Hematopoietic multipotent progenitor cell treated with erythropoietin and hydrocortisone succinate and interleukin-3 and kit ligand, for 15 days (in vitro differentiated cells): ENCODE results near the gene NOC3L.
"Not testable (repeated sequence)": the region's sequence is repeated elsewhere in the genome, so short reads cannot be mapped to it uniquely, and the experiment has no call there.

ENCODE experiments used
- DNase-seq: peaks from one replicate; pipeline ENCODE4 v3.0.0-alpha.2; 2015; ENCODE audit warnings: low spot score

The NOC3L gene

DNA sequence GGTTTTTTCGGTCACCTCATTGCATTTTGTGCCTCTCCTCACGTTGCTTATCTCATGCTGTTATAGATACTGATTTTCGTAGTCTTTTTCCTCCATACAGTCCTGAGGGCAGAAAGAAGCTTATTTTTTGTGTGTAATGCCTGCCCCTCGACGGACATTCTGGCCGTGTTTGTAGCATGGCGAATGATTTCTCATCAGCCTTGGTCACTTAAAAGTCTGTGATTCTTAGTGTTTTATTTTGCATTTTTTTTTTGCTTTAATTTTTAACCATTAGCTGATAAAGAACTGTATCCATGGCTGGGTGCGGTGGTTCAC is 469 bp upstream of the NOC3L start:
- DNase-seq = no peak

DNA sequence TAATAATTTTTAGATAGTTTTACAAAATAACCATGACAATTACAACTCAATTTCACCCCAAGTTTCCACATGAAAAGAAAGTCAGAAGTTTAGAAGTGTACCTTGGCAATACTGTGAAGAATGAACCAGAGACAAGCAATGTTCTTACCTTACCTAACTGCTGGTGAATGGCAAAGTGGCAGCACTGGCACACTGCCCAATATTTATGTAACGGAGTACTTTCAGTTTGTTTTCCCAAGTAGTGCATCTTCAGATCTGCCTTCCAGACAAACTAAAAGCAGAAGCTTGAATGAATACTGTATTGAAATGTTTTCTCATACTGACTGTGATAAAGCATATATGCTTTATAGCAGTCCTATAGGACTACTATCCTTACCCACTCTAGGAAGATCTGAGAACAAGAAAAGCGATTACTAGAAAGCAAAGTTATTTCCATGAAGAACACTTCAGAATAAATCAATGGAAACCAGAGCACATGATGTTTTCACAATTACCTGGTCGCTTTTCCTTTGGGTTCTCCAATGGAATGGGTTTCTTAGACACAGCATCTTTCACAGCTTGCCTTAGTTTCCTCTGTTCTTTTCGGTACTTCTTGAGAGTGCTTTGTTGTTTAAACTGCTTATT is 1.5 kb downstream of the NOC3L start:
- DNase-seq = peak; percentile 71

DNA sequence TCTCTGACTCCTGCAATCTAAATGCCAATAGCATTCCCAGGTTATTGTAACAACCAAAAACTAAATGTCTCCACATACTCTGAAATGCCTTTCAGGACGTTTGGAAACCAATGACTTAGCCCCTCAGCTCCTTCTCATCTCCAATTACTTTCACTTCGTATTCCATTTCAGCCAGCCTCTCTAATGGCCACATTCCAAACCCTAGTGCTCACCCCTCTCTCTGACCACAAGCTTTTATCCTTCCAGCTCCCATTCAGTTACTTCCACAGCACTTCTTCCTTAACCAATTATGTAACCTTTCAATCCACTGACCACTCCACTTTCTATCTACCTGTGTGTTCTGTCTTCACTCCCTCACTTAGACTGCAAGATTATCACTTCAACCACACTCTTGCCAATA is 4.3 kb downstream of the NOC3L start:
- DNase-seq = no peak

DNA sequence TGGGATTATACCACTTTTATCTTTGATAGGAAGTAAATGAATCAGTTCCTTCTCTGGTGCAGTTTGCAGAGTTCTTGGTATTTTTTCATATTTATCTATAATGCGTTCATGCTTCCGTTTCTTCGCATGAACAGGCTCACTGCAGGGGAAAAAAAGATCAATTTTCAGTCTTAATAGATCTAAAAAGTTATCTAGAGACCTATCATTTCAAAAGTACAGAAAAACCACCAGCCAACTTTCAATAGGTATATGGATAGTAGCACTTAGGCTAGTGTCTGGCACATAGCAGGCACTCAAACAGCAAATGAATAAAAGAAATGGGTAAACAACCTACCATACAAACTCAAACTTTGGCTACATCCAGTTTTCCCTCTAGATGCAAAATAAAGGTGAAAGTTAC is 5.5 kb downstream of the NOC3L start:
- no peak for DNase-seq

DNA sequence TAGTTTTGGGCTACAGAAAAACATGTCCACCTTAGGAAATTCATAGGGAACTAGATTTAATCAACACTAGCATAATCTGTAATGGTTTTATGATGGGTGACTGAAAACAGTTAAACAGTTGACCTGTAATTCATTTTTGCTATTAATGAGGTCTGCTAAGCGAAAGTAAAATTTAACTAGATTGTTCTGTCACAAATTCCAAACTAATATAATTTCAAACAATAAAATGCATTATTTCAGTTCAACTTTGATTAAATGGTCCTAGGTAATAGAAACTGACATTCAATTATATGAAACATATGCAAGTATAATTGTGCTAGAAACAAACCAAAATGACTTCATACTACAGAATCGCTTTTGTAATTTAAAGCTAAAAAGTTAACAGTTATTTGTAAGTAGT is 6.9 kb downstream of the NOC3L start:
- DNase-seq = no peak

DNA sequence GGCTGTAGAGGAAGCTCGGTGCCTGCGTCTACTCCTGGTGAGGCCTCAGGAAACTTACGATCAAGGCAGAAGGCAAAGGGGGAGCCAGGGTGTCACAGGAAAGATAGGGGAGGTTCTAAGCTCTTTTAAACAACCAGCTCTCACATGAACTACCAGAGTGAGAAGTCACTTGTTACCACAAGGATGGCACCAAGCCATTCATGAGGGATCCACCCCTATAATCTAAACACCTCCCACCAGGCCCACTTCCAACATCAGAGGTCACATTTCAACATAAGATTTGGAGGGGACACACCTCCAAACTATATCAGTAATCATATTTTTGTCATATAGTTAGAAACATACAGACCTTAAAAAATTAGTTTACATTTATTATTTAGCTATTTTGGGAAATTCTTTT is 9.4 kb downstream of the NOC3L start:
- peak; percentile 26 for DNase-seq

DNA sequence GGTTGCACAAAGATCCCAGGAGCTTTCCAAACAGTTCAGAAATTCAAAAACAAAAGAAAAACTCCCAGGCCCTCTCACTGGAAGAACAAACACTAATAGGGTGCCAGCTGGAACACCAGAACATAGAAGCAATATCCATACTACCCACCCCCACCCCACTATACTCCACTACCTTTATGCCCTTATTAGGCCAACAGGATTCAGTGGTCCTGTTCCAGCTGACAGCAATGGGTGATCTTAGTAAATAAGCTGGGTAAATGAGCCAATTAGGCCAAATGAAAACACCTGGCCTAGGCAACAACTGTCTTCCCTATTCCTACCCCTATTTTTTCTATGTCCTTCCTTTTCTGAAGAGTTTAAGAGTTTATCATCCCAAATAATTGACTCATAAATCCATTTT is 11.7 kb downstream of the NOC3L start:
- DNase-seq = no peak

DNA sequence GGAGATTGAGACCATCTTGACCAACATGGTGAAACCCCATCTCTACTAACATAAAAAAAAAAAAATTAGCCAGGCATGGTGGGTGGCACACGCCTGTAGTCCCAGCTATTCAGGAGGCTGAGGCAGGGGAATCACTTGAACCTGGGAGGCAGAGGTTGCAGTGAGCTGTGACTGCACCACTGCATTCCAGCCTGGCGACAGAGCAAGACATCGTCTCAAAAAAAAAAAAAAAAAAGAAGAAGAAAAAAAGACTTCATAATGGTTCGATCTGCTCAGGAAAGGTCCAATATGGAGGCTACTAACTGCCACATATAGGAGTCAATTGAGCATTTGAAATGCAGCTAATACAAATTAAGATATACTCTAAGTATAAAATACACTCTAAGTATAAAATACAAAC is 12.2 kb downstream of the NOC3L start:
- not testable (repeated sequence) for DNase-seq

DNA sequence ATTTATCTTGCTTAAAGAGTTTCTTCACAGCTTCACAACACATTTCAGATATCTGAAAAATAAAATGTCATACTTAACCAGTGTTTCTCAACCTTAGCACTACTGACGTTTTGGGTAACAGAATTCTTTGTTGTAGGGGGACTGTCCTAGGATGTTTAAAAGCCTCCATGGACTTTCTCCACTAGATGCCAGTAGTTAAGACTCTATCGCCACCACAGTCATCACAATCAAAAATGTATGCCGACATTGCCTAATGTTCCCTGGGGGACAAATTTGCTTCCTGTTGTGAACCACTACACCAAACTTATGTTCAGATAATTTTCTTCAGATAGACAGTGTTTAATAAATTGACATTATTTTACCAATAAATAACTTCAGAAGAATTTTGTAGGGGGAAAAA is 13.4 kb downstream of the NOC3L start:
- DNase-seq = no peak

DNA sequence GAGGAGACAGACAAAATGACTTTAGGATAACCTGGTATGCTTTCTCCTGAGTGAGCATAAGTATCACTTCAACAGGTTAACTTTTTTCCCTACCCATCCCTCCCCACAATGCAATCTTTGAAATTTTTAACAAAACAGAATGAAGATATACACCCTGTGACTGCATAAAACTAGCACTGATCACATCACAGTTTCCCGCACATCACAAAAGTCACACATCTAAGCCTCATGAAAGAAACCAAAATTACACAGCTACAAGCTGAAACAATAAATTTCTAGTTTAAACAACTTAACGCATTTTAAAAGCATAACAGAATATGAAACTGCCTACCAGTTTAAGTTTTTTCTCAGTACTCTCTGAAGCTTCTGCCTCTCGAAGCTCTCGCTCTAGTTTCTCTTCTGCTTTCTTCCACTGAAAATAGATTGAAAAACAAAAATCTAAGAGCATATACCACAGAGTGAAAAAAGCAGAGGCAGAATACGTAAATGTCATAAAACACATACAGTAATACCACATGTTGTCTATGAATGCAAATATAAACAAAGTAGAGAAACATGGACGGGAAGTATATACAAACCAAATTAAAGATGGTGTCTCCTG is 18.1 kb downstream of the NOC3L start:
- DNase-seq = no peak

DNA sequence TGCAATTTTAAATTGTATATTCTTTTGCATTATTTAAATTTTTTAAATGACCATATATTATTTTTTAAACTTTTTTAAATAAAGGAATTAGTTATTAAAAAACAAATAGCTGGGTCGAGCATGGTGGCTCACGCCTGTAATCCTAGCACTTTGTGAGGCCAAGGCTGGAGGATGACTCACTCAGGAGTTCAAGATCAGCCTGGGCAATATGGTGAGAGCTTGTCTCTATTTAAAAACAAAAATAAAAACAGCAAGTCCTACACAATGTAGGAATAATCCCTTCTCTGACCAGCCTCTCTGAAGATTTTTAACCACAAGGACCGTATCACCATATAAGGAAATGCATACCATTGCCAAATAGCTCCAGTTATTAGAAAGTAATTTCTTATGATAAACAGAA is 19.6 kb downstream of the NOC3L start:
- no peak for DNase-seq

DNA sequence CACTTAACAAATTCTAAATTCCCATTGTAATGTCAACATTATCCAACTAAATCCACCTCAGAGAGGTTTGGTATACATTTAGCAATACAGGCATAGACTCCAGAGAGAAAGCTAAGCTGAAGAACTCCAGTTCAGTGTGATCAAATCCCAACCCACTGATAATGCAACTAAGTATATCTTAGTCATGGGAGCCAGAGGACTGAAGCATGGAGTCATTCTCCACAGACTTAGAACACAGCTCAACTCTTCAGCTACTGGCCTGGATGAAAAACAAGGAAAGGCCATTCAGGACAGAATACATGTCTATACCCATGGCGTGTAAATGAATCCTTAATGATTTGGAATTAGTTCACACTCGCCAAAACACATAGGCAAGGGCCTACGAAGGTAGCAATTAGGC is 27.9 kb downstream of the NOC3L start:
- DNase-seq = no peak

DNA sequence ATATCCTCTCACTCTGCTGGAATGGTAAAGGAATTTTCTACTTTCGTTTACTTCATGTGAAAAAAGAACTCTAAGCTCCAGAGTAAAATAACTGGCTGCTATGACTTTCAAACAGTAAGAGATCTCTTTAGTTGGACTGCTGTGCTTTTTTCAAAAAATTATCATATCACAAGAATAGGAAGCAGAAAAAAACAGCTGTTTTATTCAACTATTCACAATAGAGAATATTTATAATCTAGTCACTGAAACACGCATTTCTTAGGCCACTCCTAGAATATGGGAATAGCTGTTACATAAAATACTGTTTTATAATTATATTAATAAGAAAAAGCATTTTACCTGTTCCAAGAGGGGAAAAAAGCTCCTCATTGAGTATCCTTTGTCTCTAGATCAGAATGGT is 29.7 kb downstream of the NOC3L start:
- no peak for DNase-seq

DNA sequence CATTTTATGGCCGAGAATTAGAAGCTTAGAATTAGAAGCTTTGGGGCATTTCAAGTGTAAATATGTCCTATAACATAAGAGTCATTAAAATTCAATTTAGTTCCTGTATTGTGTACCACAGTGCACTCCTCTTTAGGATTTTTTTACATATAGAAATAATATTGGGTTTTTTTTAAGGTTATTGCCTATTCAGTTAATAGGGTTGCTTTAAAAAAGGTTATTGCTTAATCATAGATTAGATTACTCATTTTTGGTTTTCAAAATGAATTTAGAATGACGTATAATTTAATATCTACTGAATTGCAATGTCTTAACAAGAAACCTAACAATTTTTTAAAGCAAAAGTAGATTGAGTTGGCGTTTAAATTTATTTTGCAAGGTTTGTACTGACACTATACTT is 34.1 kb downstream of the NOC3L start:
- no peak for DNase-seq

DNA sequence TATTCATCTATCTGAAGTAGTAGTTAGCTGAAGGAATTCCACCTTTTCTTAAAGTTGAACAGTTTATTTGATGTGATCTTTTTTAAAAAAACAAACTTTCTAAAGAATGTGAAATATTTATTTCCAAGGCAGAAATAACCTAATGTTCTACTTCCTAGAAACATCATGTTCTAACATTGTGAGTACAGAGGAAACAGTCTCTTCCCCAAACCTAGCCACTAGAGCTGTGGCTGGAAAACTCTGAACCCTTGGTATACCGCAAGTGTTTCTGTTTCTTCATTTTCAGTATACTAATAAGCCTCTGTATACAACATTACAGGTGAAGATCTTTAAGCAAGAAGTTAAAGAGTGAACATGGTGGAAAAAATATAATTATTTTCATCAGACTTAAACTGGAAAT is 35.1 kb downstream of the NOC3L start:
- no peak for DNase-seq

DNA sequence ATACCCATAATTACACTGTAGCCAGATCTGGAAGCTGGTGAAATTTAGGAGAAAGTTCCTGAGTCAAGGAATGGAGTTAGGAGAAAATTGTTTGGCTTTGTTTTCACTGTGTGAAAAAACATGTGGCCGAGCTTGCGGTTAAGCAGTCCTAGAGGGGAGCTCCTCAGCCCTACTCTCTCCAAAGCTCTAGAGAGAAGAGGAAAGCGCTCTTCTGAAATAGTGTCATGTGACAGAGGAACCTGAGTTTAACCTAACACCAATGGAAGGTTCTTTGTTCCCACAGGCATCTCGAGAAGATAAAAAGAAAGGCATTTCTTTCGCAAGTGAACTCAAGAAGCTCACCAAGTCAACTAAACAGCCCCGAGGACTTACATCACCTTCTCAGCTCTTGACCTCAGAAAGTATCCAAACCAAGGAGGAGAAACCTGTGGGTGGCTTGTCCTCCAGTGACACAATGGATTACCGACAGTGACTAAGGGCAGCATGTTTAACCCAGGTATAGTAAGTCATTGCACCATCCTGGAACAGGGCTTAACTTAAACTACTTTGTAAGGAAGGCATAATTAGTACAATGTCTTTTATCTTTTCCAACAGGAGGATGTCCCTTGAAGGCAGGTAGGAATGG is 38.0 kb downstream of the NOC3L start:
- DNase-seq = no peak

DNA sequence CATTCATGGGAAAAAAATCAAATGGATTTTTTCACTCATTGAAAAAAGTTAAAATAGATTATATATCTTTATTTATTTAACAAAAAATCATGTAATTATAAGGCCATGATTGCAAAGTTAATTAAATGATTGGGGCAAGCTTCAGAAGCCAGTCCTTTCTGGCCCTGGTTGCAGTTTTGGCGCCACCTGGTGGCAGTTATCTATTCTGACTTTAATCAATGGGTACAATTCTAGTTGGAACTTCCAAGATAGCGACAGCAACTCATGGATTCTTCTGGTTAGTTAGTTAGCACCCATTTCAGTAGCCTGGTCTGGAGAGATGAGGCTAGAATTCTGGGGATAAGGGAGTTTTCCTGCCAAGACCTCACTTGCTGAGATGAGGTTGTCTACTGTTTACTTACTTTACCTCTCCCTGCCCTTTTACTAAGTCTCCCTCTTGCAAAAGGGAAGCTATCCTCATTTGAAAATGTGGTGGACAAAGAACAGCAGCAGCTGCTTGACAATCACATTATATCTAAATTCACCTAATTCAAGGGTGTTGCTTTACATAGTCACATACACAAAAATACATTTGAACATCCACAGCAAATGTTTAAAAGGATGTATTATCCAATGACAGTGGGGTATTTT is 42.3 kb downstream of the NOC3L start:
- DNase-seq = peak; percentile 72

DNA sequence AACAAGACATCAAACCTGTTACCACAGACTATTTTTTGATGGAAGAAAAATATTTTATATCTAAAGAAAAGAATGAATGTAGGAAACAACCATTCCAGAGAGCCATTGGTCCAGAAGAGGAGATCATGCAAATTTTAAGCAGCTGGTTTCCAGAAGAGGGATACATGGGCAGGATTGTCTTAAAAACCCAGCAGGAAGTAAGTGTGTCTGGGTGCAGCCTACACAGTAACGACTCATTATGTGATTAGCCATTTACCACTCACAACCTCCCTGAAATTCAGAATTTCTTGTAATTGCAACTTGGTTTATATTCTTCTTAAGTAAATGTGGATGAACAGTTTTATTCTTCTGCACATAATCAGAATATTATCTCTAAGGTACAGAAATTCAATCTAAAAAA is 46.2 kb downstream of the NOC3L start:
- no peak for DNase-seq

DNA sequence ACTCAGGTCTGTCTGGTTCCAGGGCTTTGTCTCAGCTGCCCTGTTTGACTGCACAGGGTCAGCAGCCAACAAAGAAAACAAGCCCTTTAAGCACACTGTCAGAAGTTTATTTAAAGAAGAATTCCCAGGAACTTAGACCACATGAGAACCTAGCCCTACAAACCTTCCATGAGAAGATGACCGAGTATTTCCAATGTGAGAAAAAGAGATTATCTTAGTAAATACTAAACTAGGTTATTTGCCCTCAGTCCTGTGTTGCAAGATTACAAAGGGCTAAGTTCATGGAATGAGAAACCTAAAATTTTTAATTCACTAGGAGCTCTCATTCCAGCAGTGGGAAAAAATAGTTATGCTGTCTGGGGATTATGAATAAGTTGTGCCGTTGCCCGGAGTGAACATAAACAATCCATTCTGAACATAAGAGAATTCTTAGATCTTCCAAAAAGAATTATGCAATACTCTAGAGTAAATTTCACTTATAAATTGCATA is 46.7 kb downstream of the NOC3L start:
- no peak for DNase-seq

DNA sequence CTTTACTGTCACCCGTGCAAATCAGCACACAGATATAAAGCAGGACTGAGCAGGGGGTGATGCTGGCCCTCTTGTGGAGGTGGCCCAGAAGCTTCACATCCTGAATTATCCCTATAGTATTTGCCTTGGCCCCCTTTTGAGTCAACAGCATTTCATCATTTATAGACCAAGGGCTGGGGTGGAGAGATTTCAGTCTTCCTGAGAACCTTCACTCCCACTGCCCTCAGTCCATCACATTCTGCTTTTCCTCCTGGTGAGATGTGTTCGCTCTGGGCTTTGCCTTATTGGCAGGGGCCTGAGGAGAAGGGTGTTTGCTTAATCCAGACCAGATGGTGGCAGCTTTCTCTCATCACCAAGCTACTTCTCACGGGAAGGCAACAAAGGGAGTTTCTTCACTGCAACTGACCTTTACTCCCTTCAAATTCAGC is 47.7 kb downstream of the NOC3L start:
- no peak for DNase-seq

DNA sequence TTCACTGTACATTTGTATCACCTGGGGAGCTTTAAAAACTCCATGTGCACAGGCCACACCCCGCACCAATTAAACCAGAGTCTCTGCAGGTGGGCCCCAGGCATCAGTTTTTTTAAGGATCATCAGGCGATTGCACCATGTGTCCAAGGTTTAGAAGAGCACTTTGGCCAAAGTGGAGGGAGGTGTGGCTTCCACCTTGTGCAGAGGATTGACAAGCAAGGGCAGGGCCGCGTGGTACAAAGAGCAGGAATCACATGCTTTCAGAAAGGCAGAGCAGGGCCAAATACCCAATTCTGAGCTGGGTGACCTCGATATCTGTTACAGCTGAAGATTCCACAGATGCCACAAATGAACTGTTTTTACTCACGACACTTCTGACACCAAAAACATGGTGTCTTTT is 52.4 kb downstream of the NOC3L start:
- DNase-seq = no peak

DNA sequence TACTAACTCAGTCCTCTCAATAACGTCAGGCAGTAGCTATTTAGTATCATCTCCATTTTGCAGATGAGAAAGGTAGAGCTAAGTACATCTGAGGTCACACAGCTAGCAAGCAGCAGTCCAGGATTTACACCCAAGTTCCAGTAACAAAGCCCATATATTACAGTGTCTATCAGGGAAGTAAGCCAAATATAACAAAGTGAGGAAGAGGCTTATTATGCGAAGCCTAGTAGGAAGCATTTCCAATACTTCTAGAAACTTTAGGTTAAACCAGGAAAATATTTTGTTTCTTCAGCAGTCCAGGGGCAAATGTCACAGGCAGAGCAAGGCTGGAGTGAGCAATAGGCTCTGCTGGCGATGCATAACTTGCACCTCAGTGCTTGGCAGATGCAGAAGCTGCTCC is 53.9 kb downstream of the NOC3L start:
- no peak for DNase-seq

DNA sequence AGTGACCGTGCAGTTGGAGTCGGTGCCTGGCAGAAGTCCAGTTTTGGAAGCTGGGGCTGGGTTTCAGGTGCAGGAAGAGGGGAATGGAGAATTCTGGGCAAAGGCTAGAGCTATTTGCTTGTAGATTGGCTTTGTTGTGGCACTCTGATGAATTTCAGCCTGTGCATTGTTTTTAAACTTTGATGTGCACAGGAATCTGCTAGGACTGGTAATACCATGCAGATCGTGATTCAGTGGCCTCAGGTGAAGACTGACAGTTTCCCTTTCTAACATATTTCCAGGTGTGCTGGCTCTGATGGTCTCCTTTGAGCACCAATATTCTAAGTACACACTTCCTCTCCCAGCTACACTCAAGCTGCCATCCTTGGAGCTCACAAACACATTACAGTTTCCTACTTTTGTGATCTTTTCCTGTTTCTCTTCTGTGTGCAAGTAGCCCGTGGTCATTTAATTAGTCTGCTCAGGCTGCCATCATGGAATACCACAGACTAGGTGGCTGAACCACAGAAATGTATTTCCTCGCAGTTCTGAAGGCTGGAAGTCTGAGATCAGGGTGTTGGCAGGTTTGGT is 55.6 kb downstream of the NOC3L start:
- DNase-seq = no peak
